ENCODE data around the gene DTHD1. TPM values are rescaled to one million over a fixed set of nuclear protein-coding genes. Genes with fewer than 3 reads are reported as not detected.

DTHD1 gene
- polyA plus RNA-seq, 3 donors: not detected

DNA sequence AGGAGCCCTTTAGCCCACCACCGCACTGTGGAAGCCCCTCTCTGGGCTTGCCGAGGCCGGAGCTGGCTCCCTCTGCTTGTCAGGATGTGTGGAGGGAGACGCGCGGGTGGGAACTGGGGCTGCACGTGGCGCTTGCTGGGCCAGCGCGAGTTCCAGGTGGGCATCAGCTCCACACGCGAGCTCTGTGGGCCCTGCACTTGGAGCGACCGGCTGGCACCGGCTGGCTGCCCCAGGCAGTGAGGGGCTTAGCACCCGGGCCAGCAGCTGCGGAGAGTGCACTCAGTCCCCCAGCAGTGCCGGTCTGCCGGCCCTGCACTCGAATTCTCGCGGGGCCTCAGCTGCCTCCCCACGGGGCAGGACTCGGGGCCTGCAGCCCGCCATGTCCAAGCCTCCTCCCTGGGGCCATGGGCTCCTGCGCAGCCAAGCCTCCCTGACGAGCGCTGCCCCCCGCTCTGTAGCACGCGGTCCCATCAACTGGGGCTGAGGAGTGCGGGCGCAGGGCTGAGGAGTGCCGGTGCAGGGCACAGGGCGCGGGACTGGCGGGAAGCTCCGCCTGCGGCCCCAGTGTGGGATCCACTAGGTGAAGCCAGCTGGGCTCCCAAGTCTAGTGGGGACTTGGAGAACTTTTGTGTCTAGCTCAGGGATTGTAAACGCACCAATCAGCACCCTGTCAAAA lies 93.6 kb downstream of the DTHD1 start:
- Histone ChIP-seq H3K4me1 (ENCODE audit: control insufficient read depth in 1 of 2, insufficient read depth in 2 of 2, low read length in 2 of 2) (no peaks in the 10 kb centered on the region), H3K27me3 (ENCODE audit: control insufficient read depth in 2 of 2, insufficient read depth in 2 of 2, low read length in 2 of 2) (no peaks in the 10 kb centered on the region), H3K9ac (ENCODE audit: insufficient read depth, low read length, poor library complexity, severe bottlenecking) (no peak overlapping the region), H2AFZ (ENCODE audit: insufficient read depth, low read depth, low read length, poor library complexity, severe bottlenecking) (no peak overlapping the region), H3K4me3 (replicated peaks in 1 of 3; ENCODE audit: low read depth in 2 of 3, low read length in 3 of 3) (no peak overlapping the region), H3K79me2 (ENCODE audit: insufficient read depth, low read length) (no peaks in the 10 kb centered on the region), H3K36me3 (replicated peaks in 1 of 2; ENCODE audit: control insufficient read depth in 1 of 2, insufficient read depth in 2 of 2, low read length in 2 of 2) (no peaks in the 10 kb centered on the region), H3K9me3 (replicated peaks in 1 of 2; ENCODE audit: control insufficient read depth in 1 of 2, insufficient read depth in 1 of 2, low read length in 2 of 2) (peaks cover 15 to 26% of the 10 kb centered on the region in 2 donors), H4K20me1 (ENCODE audit: insufficient read depth, low read length) (no peaks in the 10 kb centered on the region), H3K27ac (ENCODE audit: low read depth in 1 of 2, low read length in 2 of 2) (no peak overlapping the region), H3K4me2 (replicated peaks; ENCODE audit: extremely low read depth, low read length, poor library complexity, severe bottlenecking) (no peak overlapping the region)
- H3K36me3 Mint-ChIP-seq: no peaks in the 10 kb centered on the region
- DNase-seq: no peak
- no peaks in the 10 kb centered on the region for H3K4me1 Mint-ChIP-seq
- no peak overlapping the region for H3K4me3 Mint-ChIP-seq
- TF ChIP-seq, protein P1, sequence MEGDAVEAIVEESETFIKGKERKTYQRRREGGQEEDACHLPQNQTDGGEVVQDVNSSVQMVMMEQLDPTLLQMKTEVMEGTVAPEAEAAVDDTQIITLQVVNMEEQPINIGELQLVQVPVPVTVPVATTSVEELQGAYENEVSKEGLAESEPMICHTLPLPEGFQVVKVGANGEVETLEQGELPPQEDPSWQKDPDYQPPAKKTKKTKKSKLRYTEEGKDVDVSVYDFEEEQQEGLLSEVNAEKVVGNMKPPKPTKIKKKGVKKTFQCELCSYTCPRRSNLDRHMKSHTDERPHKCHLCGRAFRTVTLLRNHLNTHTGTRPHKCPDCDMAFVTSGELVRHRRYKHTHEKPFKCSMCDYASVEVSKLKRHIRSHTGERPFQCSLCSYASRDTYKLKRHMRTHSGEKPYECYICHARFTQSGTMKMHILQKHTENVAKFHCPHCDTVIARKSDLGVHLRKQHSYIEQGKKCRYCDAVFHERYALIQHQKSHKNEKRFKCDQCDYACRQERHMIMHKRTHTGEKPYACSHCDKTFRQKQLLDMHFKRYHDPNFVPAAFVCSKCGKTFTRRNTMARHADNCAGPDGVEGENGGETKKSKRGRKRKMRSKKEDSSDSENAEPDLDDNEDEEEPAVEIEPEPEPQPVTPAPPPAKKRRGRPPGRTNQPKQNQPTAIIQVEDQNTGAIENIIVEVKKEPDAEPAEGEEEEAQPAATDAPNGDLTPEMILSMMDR (IDR thresholded peaks at IDR 0.05): no peak
- H3K27ac Mint-ChIP-seq: no peak overlapping the region
- H3K27me3 Mint-ChIP-seq (ENCODE audit: low read depth in 3 of 3): peaks cover 0 to 4% (median 2%) of the 10 kb centered on the region in 3 donors
- peaks cover 8 to 42% (median 26%) of the 10 kb centered on the region in 7 donors for H3K9me3 Mint-ChIP-seq
- 97% methylated on average over 35 of the region's 40 CpGs for WGBS (ENCODE audit: insufficient coverage)
- intact Hi-C loops (cut with micrococcal nuclease): no loop called here

DNA sequence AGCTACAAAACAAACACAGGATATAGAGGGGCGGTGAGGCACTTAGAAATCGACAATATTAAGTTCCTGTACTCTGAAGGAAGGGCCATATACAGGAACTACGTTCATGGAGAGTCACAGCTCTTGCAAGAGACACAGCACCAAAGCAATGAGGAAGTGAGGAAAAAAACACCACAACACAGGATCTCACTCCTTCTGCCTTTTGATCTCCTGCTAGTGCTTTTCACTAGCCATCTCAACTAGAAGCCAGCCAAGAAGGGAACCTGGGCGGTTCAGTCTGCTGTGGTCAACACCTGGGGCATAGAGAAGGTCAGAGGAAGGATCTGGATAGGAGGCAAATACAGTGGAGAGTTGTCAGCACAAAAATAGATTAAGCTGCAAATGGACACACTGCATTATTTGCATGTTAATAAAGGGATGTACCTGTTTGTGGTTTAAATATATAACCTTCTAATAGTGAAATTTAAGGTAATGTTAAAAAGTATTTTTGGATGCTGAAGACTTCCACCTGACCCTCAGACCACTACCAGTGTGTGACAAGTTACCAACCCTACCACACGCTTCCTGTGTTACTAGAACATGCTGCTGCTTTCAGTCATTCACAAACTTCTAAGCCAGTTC lies 104.6 kb downstream of the DTHD1 start:
- Mint-ChIP-seq H3K27ac (peak overlapping the region; percentile 73 to 94 (median 90)), H3K27me3 (ENCODE audit: low read depth in 3 of 3) (peaks cover 0 to 2% (median 0%) of the 10 kb centered on the region in 3 donors), H3K9me3 (peaks cover 0 to 1% (median under 1%) of the 10 kb centered on the region in 7 donors), H3K4me1 (peaks cover 15% of the 10 kb centered on the region), H3K36me3 (no peaks in the 10 kb centered on the region), H3K4me3 (peak overlapping the region in 1 of 2 donors; percentile 78)
- Histone ChIP-seq H3K27ac (ENCODE audit: low read depth in 1 of 2, low read length in 2 of 2) (peak overlapping the region in 1 of 2 donors; percentile 71), H3K4me3 (replicated peaks in 1 of 3; ENCODE audit: low read depth in 2 of 3, low read length in 3 of 3) (no peak overlapping the region), H3K4me2 (replicated peaks; ENCODE audit: extremely low read depth, low read length, poor library complexity, severe bottlenecking) (peak overlapping the region; percentile 57), H3K9ac (ENCODE audit: insufficient read depth, low read length, poor library complexity, severe bottlenecking) (no peak overlapping the region), H3K4me1 (ENCODE audit: control insufficient read depth in 1 of 2, insufficient read depth in 2 of 2, low read length in 2 of 2) (peaks cover 14 to 15% of the 10 kb centered on the region in 2 donors), H4K20me1 (ENCODE audit: insufficient read depth, low read length) (no peaks in the 10 kb centered on the region), H3K9me3 (replicated peaks in 1 of 2; ENCODE audit: control insufficient read depth in 1 of 2, insufficient read depth in 1 of 2, low read length in 2 of 2) (no peaks in the 10 kb centered on the region), H3K36me3 (replicated peaks in 1 of 2; ENCODE audit: control insufficient read depth in 1 of 2, insufficient read depth in 2 of 2, low read length in 2 of 2) (no peaks in the 10 kb centered on the region), H2AFZ (ENCODE audit: insufficient read depth, low read depth, low read length, poor library complexity, severe bottlenecking) (no peak overlapping the region), H3K27me3 (ENCODE audit: control insufficient read depth in 2 of 2, insufficient read depth in 2 of 2, low read length in 2 of 2) (no peaks in the 10 kb centered on the region), H3K79me2 (ENCODE audit: insufficient read depth, low read length) (no peaks in the 10 kb centered on the region)
- intact Hi-C loops (cut with micrococcal nuclease): no loop called here
- peak; percentile 79 to 85 (median 82) for DNase-seq
- TF ChIP-seq, protein P1 (IDR thresholded peaks at IDR 0.05): no peak
- no CpG with 5 or more reads among the region's 5 CpGs for WGBS (ENCODE audit: insufficient coverage)
